GM10266 (cell line): ENCODE measurements around the gene HSPH1.

Experiments
- DNase-seq: peaks from one replicate; pipeline ENCODE4 v3.0.0; 2012; ENCODE audit errors: extremely low spot score
- CTCF ChIP-seq: IDR thresholded peaks from 2 replicates; pipeline ENCODE4 v1.5.1; 2012; ENCODE audit warnings: mild to moderate bottlenecking, low read depth; ENCODE audit not compliant: control insufficient read depth, insufficient read depth; ENCODE audit errors: missing control alignments

HSPH1 gene

DNA sequence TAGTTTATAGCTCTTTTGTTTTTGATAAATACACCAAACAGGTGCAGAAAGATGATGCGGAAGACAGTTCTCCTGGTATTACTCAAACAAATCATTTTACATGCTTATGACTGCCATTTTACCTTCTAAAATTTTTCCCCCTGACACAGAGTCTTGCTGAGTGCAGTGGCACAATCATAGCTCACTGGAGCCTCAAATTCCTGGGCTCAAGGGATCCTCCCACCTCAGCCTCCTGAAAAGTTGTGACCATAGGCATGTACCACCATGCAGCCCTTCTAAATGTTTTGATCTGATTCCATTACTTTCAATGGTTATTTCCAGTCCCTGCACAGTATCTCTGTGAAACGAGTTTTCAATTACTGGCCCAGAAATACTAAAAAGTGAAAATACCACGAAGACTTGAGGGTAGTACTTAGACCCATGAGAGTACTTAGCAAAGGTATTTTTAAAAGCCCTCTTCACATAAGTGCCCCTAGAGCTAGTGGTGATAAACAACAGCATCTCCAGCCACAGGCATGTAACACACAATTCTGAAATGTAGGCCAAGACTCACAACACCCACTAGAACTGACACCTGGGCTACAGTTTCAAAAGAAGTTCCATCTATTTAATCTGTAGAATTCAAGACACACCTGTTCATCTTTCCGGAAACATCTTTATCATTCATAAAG is 11.3 kb downstream of the HSPH1 start:
- TF ChIP-seq CTCF = no peak
- DNase-seq = no peak

GRCh38 chr13:31149604-31150003 is 12.1 kb downstream of the HSPH1 start:
- TF ChIP-seq CTCF = no peak
- DNase-seq = no peak

GRCh38 chr13:31145417-31145816 is 16.3 kb downstream of the HSPH1 start:
- no peak for DNase-seq
- TF ChIP-seq CTCF = no peak

- DNase-seq = no peak
- TF ChIP-seq CTCF = no peak
Measured at GRCh38 chr13:31138515-31138914, 23.2 kb downstream of the HSPH1 start.

- TF ChIP-seq CTCF = no peak
- DNase-seq = no peak
Measured at GRCh38 chr13:31136724-31137123, 25.0 kb downstream of the HSPH1 start.

DNA sequence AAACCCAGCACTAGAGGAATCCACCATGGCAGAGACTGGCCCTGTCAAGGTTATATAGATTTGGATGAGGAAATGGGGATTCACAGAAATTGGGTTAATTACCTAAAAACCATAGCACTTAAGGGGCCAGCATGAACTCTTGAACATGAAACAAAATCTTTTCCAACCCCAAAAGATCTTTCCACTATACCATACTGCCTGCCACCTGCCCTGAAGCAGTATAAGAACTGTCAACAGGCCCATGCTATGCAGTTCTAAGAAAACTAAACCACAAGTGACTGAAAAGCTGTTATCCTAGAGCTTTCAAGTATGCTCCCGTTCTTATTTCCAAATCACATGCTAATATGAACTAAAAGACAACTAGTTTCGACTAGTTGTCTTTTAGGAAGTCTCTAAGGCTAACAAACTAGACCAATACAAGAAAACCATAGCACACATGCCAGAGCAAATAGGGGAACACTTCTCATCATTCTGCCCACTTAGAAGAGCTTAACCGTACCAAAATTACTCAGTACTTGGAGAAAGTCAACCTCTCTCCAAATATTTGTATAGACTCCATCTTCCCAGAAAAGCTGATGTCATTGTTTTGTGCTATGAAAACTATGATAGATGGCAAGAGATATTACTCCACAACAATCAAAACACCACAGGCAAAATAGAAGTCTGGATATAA is 27.5 kb downstream of the HSPH1 start:
- TF ChIP-seq CTCF = no peak
- DNase-seq = no peak

- TF ChIP-seq CTCF = no peak
- DNase-seq = no peak
Measured at GRCh38 chr13:31133621-31134020, 28.1 kb downstream of the HSPH1 start.
